ENCODE results near the gene MSANTD3. TPM values are rescaled to one million over a fixed set of nuclear protein-coding genes. Genes with fewer than 3 reads are reported as not detected.

The MSANTD3 gene
- total RNA-seq, 1 experiment from 2014 or later: 35.7 TPM

DNA sequence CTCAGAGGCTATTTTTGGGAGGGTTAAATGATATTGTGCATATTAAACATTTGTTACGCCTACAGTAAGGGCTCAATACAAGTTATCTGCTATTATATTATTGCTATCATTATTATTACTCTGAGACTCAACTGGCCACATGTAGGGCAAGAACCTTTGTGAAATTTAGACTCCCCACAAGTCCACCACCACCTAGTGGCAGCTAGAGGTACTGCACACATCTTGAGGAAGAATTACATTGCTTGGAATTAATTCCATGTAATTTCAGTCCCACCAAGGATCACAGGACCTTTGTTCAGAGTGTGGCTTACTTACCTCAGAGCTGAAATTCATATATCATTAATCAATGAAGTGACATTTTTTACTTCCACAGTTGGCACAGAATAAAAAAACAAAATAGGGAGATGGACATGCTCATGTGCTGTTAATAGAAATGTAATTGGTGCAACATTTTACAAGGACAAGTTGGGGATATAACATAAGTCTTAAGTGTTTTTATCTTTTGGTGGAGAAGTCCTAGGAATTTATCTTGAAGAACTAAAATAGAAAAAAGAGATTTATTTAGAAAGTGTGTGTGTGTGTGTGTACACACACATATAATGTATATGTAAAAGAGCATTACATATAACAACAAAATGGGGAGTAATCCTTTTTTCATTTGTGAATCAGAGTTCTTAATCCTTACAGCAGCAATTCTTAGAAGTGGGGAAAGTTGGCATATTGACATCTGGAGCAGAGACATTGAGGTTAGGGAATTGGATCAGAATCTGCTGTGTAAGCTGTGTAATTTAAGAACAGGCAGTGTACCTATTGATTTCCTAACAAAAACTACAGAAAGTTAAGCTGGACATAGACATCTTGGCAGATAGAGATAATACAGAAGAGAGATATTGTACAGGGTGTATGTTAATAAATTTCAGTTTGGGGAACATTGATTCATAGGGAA lies 11.2 kb downstream of the MSANTD3 start:
- H3K79me2 ChIP-seq (ENCODE audit: insufficient read depth, low read length): no peaks in the 10 kb centered on the region; the same call in 1 of the 2 replicates
- no peak overlapping the region for H2BK20ac ChIP-seq (ENCODE audit: low read depth, low read length, poor library complexity, severe bottlenecking)
- no peak overlapping the region for H2BK15ac ChIP-seq (ENCODE audit: low read depth, low read length)
- no peaks in the 10 kb centered on the region for H3K23me2 ChIP-seq (ENCODE audit: insufficient read length, low read depth, low read length, poor library complexity, severe bottlenecking)
- no peak overlapping the region for H2AFZ ChIP-seq (ENCODE audit: low read length)
- H2AK5ac ChIP-seq (ENCODE audit: insufficient read length, low read length): no peak overlapping the region
- no peak overlapping the region for H3K27ac ChIP-seq (ENCODE audit: insufficient read length, low read depth, low read length)
- Mint-ChIP-seq H3K4me1 (peaks cover 10 to 17% of the 10 kb centered on the region in 2 experiments), H3K9me3 (no peaks in the 10 kb centered on the region), H3K27me3 (ENCODE audit: low read depth) (no peaks in the 10 kb centered on the region), H3K4me3 (no peak overlapping the region), H3K36me3 (ENCODE audit: insufficient read depth in 1 of 3, low read depth in 3 of 3) (peaks cover 9 to 13% (median 10%) of the 10 kb centered on the region in 3 experiments; a peak in 5 of 7 replicates), H3K27ac (no peak overlapping the region)
- H3K4ac ChIP-seq (ENCODE audit: low read depth, low read length): no peak overlapping the region
- H3K79me1 ChIP-seq (ENCODE audit: insufficient read depth, low read depth, low read length, poor library complexity, severe bottlenecking): no peaks in the 10 kb centered on the region
- H3K23ac ChIP-seq (ENCODE audit: insufficient read length, low read depth, low read length): no peak overlapping the region
- H4K91ac ChIP-seq (ENCODE audit: insufficient read length, low read depth, low read length): no peak overlapping the region
- H4K8ac ChIP-seq (replicated peaks; ENCODE audit: insufficient read length, low read depth, low read length): no peak overlapping the region
- no peaks in the 10 kb centered on the region for H4K20me1 ChIP-seq (ENCODE audit: control insufficient read depth, insufficient read depth, insufficient read length)
- H3K18ac ChIP-seq (ENCODE audit: insufficient read length, low read depth, low read length): no peak overlapping the region
- no CpG with 5 or more reads among the region's 1 CpG for WGBS (ENCODE audit: extremely low coverage, insufficient read length, low lambda C conversion rate)
- no peaks in the 10 kb centered on the region for H3K27me3 ChIP-seq (ENCODE audit: insufficient read depth, low read length)
- H2BK12ac ChIP-seq (ENCODE audit: insufficient read length, low read depth, low read length): no peak overlapping the region
- no peak overlapping the region for H3K14ac ChIP-seq (ENCODE audit: insufficient read depth, low read length)
- TF ChIP-seq, protein P1, sequence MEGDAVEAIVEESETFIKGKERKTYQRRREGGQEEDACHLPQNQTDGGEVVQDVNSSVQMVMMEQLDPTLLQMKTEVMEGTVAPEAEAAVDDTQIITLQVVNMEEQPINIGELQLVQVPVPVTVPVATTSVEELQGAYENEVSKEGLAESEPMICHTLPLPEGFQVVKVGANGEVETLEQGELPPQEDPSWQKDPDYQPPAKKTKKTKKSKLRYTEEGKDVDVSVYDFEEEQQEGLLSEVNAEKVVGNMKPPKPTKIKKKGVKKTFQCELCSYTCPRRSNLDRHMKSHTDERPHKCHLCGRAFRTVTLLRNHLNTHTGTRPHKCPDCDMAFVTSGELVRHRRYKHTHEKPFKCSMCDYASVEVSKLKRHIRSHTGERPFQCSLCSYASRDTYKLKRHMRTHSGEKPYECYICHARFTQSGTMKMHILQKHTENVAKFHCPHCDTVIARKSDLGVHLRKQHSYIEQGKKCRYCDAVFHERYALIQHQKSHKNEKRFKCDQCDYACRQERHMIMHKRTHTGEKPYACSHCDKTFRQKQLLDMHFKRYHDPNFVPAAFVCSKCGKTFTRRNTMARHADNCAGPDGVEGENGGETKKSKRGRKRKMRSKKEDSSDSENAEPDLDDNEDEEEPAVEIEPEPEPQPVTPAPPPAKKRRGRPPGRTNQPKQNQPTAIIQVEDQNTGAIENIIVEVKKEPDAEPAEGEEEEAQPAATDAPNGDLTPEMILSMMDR (conservative IDR thresholded peaks at IDR 0.05): peak; percentile 89
- H2BK5ac ChIP-seq (ENCODE audit: insufficient read length, low read length): no peak overlapping the region
- no peak overlapping the region for H3K4me2 ChIP-seq (ENCODE audit: insufficient read depth, insufficient read length, low read length)
- H2BK120ac ChIP-seq (ENCODE audit: low read depth, low read length, poor library complexity, severe bottlenecking): no peak overlapping the region
- no peaks in the 10 kb centered on the region for H3K9me3 ChIP-seq (ENCODE audit: control insufficient read depth, low read depth, low read length)
- no peak overlapping the region for H3K56ac ChIP-seq (ENCODE audit: insufficient read length, low read depth, low read length)
- peak; percentile 64 for DNase-seq
- no peak overlapping the region for H3T11ph ChIP-seq (ENCODE audit: low read length)
- no peak overlapping the region for H4K5ac ChIP-seq (ENCODE audit: insufficient read length, low read depth, low read length)
- H3K9ac ChIP-seq (ENCODE audit: extremely low read depth, insufficient read length, low read length): no peak overlapping the region
- no peaks in the 10 kb centered on the region for H3K4me1 ChIP-seq (ENCODE audit: insufficient read depth, low read length)
